ENCODE results near the gene RAPGEF5. TPM values are rescaled to one million over a fixed set of nuclear protein-coding genes. Genes with fewer than 3 reads are reported as not detected.
"Not testable (repeated sequence)": the region's sequence is repeated elsewhere in the genome, so short reads cannot be mapped to it uniquely, and the experiment has no call there.

RAPGEF5 gene
- total and polyA plus RNA-seq, 9 donors = 6.4 to 22.5 (median 10.4) TPM

DNA sequence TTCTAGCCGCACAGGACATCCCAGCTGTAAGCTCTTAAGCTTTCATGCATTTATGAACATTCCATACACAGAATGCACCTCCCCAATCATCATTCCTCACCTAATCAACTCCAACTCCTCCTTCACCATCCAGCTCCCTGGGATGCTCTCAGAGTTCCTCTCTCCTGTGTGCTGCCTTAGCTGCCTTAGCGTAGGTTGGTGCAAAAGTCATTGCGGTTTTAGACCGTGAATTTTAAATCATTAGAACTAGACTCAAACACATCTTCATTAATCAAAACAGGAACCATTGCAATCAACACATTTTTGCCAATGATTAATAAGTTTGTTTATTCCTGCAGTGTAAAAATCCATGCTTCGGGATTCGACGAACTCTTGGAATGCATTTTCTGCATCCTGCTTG lies 251.4 kb downstream of the RAPGEF5 start:
- H3K9me3 ChIP-seq = no peaks in the 10 kb centered on the region
- intact Hi-C loops (cut with DNase I) = loop anchor here in 1 of 4 donors (5.0 kb wide), 1 partner anchor 382 kb away; no protein-coding TSS in a partner anchor
- no peak overlapping the region for H3K4me3 ChIP-seq
- no peaks in the 10 kb centered on the region for H3K36me3 ChIP-seq
- peaks cover 1% of the 10 kb centered on the region for H3K4me1 ChIP-seq (ENCODE audit: insufficient read depth)
- no peak for DNase-seq
- H3K27ac ChIP-seq = no peak overlapping the region
- no peak for TF ChIP-seq POLR2A (IDR thresholded peaks at IDR 0.05)
- TF ChIP-seq EP300 (IDR thresholded peaks at IDR 0.05) = no peak
- no peaks in the 10 kb centered on the region for H3K27me3 ChIP-seq
- 93 to 96% (median 95%) methylated on average over 7 of the region's 7 CpGs for WGBS, 3 donors

DNA sequence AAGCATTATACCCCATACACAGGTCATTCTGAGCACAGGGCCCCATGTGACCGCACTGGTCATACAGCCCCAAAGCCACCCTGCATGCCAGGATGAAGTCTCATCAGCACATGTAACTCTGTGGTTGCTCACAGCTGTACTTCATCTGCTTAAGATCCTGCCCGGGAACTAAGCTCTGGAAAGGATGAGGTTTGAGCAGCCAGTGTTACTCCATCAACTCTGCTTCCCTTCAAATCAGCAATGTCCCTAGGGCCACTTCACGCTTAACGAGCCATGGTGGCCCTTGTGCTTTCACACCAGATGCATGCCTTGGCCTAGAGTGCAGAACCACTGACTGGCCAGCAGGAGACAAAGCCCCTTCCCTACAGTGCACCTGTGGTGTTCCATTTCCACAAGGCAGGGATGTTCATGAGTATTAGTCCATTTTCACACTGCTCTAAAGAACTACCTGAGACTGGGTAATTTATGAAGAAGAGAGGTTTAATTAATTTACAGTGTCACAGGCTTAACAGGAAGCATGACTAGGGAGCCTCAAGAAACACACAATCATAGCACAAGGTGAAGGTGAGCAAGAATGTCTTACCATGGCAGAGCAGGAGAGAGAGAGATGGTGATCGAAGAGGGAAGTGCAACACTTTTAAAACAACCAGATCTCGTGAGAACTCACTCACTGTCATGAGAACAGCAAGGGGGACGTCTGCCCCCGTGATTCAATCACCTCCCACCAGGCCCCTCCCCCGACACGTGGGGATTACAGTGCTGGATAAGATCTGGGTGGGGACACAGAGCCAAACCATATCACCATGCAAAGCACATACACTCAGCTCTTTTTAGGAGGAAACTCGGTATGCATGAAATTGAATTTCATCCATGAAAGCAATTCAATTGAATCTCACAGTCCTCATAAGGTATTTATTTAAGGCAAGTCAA lies 262.3 kb downstream of the RAPGEF5 start:
- Histone ChIP-seq H3K9me3 (no peaks in the 10 kb centered on the region), H3K4me3 (no peak overlapping the region), H3K4me1 (ENCODE audit: insufficient read depth) (no peaks in the 10 kb centered on the region), H3K36me3 (no peaks in the 10 kb centered on the region), H3K27ac (no peak overlapping the region), H3K27me3 (no peaks in the 10 kb centered on the region)
- 70 to 79% (median 71%) methylated on average over 11 of the region's 11 CpGs for WGBS, 3 donors
- DNase-seq = no peak
- TF ChIP-seq POLR2A (IDR thresholded peaks at IDR 0.05) = no peak
- TF ChIP-seq, protein P1, sequence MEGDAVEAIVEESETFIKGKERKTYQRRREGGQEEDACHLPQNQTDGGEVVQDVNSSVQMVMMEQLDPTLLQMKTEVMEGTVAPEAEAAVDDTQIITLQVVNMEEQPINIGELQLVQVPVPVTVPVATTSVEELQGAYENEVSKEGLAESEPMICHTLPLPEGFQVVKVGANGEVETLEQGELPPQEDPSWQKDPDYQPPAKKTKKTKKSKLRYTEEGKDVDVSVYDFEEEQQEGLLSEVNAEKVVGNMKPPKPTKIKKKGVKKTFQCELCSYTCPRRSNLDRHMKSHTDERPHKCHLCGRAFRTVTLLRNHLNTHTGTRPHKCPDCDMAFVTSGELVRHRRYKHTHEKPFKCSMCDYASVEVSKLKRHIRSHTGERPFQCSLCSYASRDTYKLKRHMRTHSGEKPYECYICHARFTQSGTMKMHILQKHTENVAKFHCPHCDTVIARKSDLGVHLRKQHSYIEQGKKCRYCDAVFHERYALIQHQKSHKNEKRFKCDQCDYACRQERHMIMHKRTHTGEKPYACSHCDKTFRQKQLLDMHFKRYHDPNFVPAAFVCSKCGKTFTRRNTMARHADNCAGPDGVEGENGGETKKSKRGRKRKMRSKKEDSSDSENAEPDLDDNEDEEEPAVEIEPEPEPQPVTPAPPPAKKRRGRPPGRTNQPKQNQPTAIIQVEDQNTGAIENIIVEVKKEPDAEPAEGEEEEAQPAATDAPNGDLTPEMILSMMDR (IDR thresholded peaks at IDR 0.05) = no peak
- TF ChIP-seq EP300 (IDR thresholded peaks at IDR 0.05) = no peak
- intact Hi-C loops (cut with DNase I) = no loop called here

DNA sequence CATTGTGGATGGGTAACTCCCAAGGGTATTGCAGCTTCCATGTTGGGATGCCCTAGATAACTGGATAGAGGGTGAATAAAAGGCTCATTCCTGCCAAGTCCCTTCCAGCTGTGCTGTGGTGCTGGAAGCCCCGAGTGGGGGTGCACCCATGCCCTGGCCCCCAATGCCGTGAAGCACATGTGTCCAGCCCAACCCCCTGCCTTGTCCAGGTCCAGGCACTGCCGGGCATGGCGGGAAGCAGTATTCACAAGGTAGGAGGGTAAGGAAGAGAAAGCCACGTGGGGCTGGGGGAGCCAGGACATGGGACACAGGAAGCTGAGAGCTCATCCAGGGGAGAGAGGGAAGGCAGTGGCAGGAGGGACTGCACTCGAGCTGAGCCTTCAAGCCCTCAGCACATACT lies 263.0 kb downstream of the RAPGEF5 start:
- intact Hi-C loops (cut with DNase I) = no loop called here
- H3K4me3 ChIP-seq = no peak overlapping the region
- H3K4me1 ChIP-seq (ENCODE audit: insufficient read depth) = no peaks in the 10 kb centered on the region
- TF ChIP-seq POLR2A (IDR thresholded peaks at IDR 0.05) = no peak
- TF ChIP-seq, protein P1 (IDR thresholded peaks at IDR 0.05) = no peak
- no peak for TF ChIP-seq EP300 (IDR thresholded peaks at IDR 0.05)
- H3K36me3 ChIP-seq = no peaks in the 10 kb centered on the region
- no peaks in the 10 kb centered on the region for H3K9me3 ChIP-seq
- H3K27ac ChIP-seq = no peak overlapping the region
- H3K27me3 ChIP-seq = no peaks in the 10 kb centered on the region
- no peak for DNase-seq
- WGBS, 3 donors = 69 to 79% (median 76%) methylated on average over 5 to 6 of the region's 6 CpGs

DNA sequence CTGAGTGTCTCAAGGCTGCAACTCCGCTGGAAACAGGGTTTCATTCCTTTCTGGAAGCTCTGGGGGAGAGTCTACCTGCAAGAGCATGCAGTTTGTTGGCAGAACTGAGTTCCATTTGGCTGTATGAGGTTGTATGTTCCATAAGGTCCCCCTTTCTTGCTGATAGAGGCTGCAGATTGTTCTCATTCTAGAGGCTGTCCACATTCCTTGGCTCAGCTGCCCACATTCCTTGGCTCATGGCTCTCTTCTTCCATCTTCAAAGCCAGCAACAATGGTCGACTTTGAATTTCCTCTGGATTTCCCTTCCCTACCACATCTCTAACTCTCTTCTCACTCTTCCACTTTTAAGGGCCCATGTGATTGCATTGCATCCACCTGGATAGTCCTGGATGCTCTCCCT lies 264.0 kb downstream of the RAPGEF5 start:
- H3K27ac ChIP-seq = no peak overlapping the region

DNA sequence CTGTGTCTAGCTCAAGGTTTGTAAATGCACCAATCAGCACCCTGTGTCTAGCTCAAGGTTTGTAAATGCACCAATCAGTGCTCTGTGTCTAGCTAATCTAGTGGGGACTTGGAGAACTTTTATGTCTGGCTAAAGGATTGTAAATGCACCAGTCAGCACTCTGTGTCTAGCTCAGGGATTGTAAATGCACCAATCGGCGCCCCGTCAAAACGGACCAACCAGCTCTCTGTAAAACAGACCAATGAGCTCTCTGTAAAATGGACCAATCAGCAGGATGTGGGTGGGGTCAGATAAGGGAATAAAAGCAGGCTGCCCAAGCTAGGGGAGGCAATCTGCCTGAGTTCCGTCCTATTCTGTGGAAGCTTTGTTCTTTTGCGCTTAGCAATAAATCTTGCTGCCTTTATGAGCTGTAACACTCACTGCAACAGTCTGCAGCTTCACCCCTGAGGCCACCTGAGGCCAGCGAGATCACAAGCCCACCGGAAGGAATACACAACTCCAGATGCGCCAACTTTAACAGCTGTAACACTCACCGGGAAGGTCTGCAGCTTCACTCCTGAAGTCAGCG lies 265.9 kb downstream of the RAPGEF5 start:
- 86 to 89% (median 87%) methylated on average over 11 of the region's 11 CpGs for WGBS, 3 donors
- DNase-seq; H3K9me3 ChIP-seq; intact Hi-C loops (cut with DNase I); H3K27ac ChIP-seq; H3K27me3 ChIP-seq; H3K36me3 ChIP-seq; H3K4me3 ChIP-seq; H3K4me1 ChIP-seq (ENCODE audit: insufficient read depth): not testable (repeated sequence)

More for the DNA sequence above, 264.0 kb downstream of the RAPGEF5 start:
- Histone ChIP-seq H3K27me3 (no peaks in the 10 kb centered on the region), H3K9me3 (no peaks in the 10 kb centered on the region), H3K4me1 (ENCODE audit: insufficient read depth) (no peaks in the 10 kb centered on the region), H3K4me3 (no peak overlapping the region), H3K36me3 (no peaks in the 10 kb centered on the region)
- no peak for DNase-seq
- intact Hi-C loops (cut with DNase I) = no loop called here
- TF ChIP-seq, protein P1 (IDR thresholded peaks at IDR 0.05) = no peak
- WGBS, 3 donors = 7 to 15% (median 8%) methylated on average over 2 of the region's 2 CpGs
